Measurements from ENCODE around the gene VEGFA.

DNA sequence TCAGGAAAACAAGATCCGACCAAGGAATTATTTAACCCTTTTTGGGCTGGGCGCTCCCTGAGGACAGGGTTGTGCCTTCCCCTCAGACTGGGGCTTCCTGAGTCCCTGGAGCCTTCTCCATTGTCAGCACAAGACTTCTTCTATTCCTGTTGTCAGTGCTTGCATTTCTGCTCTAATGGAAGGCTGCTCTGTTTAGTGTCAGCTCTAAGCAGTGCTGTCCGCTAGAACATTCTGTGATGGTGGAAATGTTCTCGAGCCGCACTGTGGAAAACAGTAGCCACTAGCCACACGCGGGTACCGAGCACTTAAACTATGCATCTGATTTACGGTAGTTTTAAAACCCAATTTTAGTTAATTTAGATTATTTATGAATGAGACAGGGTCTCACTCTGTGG, 64.0 kb downstream of the VEGFA start:
- TF ChIP-seq POLR2AphosphoS5 (IDR thresholded peaks at IDR 0.05; ENCODE audit: low read depth, low read length) (no peak), TAF1 (IDR thresholded peaks at IDR 0.05; ENCODE audit: borderline replicate concordance, insufficient read depth, low read length) (no peak), SIN3A (IDR thresholded peaks at IDR 0.05; ENCODE audit: borderline replicate concordance, insufficient read depth, low read length) (no peak)
- TF ChIP-seq, protein P1, sequence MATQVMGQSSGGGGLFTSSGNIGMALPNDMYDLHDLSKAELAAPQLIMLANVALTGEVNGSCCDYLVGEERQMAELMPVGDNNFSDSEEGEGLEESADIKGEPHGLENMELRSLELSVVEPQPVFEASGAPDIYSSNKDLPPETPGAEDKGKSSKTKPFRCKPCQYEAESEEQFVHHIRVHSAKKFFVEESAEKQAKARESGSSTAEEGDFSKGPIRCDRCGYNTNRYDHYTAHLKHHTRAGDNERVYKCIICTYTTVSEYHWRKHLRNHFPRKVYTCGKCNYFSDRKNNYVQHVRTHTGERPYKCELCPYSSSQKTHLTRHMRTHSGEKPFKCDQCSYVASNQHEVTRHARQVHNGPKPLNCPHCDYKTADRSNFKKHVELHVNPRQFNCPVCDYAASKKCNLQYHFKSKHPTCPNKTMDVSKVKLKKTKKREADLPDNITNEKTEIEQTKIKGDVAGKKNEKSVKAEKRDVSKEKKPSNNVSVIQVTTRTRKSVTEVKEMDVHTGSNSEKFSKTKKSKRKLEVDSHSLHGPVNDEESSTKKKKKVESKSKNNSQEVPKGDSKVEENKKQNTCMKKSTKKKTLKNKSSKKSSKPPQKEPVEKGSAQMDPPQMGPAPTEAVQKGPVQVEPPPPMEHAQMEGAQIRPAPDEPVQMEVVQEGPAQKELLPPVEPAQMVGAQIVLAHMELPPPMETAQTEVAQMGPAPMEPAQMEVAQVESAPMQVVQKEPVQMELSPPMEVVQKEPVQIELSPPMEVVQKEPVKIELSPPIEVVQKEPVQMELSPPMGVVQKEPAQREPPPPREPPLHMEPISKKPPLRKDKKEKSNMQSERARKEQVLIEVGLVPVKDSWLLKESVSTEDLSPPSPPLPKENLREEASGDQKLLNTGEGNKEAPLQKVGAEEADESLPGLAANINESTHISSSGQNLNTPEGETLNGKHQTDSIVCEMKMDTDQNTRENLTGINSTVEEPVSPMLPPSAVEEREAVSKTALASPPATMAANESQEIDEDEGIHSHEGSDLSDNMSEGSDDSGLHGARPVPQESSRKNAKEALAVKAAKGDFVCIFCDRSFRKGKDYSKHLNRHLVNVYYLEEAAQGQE (IDR thresholded peaks at IDR 0.05; ENCODE audit: insufficient read depth in 1 of 2, low read depth in 2 of 2, low read length in 2 of 2), result no peak

Data from PFSK-1 (cell line).